MV-4-11 (cell line): ENCODE data around the gene VPS11.
A peak's percentile ranks its signal among the peaks of the same experiment; 100 is the strongest.
"Not testable (repeated sequence)": the region's sequence is repeated elsewhere in the genome, so short reads cannot be mapped to it uniquely, and the experiment has no call there.

Experiments
- DNase-seq: peaks from one replicate; lab custom pipeline; 2025; lab: John Stamatoyannopoulos, UW

The VPS11 gene

DNA sequence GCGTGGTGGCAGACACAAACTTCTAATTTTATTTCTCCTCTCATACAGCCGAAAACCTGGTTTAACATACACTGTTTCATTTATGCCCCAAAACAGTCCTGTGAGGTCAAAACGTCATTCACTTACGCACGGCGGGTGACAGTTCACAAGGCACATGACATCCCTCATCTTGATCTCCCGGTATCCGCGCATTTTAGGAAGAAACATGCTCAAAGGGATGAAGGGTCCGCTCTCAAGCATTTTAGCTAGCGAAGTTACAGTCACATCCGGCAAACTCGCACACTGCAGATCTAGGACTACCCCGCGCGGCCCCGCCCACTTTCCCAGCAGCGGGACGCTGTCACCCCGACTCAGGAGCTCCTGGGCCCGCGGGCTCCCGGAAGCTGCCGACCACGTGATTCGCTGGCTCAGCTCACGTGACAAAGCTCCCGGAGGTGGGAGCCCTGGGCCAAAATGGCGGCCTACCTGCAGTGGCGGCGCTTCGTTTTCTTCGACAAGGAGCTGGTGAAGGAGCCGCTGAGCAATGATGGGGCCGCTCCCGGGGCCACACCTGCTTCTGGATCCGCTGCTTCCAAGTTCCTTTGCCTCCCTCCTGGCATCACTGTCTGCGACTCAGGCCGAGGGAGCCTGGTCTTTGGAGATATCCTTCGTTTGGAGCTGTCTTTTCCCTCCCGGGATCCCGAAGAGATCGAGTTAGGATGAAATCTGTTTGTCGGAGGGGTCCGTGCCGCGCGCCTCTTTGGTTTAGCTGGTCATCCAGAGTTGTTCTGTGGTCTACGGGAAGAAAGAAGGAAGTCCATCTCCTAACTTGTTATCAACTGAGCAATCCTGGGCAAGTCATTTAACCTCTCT lies at the start of gene VPS11:
Gene VPS11, plus strand, starts transcription at position 448 of the 852 bp plus-strand sequence. Its CDS starts 6 bp downstream, at position 454.
- peak; percentile 96 for DNase-seq

DNA sequence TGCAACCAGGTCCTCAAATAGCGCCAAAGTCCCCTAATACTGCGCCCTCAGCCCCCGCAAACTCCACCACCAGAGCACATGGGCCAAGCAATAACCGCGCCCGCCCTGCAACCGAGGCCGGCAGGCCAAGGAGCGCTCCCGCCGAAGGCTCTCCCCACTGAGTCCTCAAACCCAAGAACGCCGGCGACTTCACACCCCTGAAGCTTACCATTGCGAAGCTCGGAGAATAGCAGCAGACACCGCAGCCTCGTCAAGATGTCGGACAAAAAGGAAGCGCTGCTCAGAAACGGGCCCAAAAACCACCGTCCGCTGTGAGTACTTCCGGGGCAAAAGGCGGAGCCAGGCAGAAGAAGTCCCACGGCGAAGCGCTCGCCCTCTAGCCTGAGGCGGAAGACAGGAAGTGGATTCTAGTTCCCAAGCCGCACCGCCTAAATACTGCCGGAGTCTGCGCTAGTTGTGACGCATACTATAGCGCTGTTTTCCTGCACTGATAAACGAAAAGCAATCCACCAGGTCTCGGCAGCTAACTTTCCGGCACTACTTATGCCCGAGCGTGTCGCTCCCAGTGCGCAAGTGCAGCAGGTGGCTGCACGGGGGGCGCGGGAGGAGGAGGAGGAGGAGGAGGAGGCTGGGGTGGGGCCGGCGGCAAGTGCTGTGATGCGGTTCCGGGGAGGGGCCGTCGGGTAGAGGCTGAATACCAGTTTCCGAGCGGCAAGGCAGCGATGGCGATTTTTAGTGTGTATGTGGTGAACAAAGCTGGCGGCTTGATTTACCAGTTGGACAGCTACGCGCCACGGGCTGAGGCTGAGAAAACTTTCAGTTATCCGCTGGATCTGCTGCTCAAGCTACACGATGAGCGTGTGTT lies 49.3 kb upstream of the VPS11 start, which contains the start of the genes RPS25 and TRAPPC4:
Gene RPS25, minus strand, starts transcription at position 270 of the 865 bp plus-strand sequence. Its CDS starts 59 bp downstream, at position 211.
Gene TRAPPC4, plus strand, starts transcription at position 693 of the 865 bp plus-strand sequence. Its CDS starts 30 bp downstream, at position 723.
- peak; percentile 97 for DNase-seq

DNA sequence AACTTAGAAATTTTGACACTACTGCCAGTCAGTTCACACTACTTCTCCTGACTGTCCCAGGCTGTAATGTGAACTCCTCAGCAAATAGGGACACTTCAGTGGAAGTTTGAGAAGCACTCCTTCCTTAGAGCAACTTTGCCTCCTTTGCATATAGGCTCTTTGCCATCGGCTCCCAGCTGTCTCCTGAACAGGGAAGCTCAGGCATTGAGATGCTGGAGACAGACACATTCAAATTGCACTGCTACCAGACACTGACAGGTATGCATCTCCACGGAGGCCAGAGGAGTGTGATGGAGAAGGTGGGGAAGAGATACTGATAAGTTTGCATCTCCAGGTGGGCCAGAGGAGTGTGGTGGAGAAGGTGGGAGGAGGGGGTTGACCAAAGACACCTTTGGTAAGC lies 47.6 kb upstream of the VPS11 start:
- DNase-seq: no peak

DNA sequence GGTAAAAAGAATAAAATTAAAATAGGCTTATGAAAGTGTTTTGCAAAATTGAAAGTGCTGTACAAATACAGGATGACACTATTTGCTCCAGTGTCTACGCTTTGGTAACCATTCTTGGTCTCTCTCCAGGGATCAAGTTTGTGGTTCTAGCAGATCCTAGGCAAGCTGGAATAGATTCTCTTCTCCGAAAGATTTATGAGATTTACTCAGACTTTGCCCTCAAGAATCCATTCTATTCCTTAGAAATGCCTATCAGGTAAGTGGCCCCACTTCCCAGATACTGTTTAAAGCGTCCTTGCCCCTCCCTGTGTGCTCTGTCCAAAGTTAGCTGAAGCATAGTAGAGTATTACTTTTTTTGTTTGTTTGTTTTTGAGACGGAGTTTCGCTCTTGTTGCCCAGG lies 46.0 kb upstream of the VPS11 start:
- DNase-seq: no peak

DNA sequence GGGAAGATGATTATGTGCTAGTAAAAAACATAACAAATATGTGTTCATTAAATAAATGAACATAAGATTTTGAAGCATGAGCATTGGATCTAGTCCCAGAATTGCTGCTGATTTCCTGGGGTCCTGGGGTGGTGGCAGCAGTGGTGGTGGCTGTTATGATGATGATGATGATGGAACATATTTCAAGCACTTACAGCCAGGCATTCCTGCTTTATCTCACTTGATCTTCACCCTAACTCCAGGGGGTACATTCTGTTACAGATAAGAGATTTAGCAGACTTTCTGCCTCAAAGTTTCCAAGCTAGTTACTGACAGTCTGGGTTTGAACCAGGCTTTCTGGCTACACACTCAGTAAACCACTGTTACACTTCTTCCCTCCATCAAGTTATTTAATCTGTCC lies 43.9 kb upstream of the VPS11 start:
- no peak for DNase-seq

DNA sequence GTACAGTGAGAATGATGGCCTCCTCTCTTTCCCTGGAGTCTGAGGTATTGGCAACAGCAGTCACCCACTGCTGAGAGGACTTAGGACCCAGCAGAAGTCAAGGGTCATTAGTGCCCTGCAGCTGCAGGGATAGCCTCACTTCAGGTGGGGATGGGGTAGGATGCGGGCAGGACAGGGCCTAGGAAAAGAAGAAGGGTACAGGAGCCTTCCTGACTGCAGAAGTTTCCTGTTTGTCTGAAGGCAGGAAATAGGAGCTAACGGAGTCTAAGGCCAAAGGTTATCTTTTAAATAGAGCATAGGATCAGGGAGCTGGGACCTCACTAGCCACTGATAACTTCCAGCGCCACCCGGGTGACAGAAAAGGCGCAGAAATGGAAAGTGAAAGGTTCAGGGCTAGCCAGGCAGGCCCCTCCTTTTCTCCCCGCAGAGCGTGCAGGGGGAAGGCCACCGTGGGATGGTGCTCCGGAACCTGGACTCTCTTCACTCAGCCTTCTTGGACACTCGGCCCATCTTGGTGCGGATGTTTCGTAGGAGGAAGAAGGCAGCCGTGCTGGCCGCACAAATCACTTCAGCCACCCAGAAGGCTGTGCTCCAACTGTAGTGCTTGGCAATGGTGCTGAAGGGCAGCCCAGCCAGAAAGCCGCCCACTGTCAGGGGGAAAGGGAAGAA lies 43.1 kb upstream of the VPS11 start:
- DNase-seq: no peak

DNA sequence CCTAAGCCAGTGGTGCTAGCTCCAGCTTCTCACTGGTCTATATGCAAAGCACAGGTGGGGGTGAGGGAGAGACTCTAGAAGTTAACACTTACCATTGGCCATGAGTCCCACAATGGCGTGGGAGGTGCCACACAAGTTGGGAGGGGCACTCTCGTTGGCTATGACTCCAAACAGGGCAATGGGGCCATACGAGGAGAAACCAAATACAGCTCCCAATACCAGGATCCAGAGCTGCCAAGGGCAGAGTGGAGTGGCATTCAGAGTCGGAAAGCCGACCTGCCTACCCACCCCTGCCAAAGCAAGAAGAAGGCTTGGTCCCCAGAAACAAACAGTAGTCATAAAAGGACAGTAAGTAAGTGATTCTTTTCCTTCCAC lies 42.5 kb upstream of the VPS11 start:
- no peak for DNase-seq

DNA sequence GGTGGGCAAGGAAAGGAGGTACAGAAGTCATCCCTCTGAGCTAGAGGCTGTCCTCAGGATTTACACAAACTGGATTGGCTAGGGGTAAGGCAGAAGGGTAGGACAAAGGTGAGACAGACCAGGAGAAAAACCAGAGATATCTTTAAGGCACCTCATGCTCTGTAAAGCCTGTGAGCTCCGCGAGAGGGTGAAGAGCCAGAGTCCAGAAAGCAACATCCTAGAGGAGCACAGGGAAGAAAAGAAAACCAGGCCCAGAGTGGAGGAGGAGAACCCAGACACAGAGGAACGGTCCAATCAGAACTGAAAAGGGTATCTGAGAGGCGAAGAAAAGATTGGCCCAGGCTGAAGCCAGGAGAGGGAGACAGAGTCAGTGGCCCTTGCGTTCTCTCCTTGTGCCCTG lies 42.1 kb upstream of the VPS11 start:
- DNase-seq: no peak

DNA sequence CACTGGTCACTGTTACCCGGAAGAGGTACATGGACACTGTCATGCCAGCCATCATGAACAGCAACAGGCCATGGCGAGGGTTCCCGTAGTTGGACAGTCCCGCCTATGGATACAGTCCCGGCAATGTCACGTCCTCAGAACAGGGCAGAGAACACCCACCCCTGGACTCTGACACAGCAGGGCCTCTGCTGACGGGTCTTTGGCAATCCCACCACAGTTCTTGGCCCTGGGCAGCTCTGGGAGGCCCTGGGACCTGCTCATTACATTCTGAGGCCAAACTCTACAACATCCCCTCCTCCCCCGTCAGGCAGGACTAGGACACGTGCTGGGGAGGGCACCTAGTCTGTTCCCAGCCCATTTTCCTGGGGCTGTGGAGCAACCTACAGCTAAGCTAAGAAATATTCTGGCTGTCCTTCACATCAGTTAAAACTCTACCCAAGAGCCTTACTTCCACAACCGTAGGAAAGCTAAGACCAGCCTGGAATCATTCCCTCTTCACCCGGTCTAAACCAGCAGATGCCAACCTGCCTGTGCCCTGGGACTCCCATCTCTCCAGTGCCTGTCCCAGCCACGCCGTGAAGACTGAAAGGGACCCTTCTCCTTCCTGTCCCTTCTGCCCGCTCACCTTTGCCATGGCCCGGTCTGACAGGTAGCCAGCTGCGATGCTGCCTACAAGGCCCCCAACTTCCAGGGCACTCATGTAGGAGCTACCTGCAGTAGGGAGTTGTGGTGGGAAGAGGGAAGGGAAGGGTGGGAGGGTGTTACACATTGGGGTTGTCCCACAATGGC lies 41.4 kb upstream of the VPS11 start:
- DNase-seq: no peak

DNA sequence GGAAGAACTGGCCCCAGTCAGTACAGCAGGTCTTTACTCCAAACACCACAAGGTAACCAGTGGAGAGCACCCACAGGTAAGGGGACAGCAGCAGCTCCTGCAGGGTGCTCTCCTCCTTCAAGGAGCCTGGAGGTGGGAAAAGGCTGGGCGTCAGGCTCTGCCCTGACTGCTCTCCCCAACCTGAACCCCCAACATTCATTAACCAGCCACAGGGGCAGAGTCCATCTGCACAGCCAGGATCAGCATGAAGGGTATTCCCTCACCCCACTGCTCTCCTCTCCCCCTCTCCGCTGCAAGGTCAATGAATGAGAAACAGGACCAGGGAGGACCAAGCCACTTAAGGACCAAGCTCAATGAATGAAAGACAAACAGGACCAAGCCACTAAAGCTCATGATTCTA lies 40.6 kb upstream of the VPS11 start:
- DNase-seq: no peak

DNA sequence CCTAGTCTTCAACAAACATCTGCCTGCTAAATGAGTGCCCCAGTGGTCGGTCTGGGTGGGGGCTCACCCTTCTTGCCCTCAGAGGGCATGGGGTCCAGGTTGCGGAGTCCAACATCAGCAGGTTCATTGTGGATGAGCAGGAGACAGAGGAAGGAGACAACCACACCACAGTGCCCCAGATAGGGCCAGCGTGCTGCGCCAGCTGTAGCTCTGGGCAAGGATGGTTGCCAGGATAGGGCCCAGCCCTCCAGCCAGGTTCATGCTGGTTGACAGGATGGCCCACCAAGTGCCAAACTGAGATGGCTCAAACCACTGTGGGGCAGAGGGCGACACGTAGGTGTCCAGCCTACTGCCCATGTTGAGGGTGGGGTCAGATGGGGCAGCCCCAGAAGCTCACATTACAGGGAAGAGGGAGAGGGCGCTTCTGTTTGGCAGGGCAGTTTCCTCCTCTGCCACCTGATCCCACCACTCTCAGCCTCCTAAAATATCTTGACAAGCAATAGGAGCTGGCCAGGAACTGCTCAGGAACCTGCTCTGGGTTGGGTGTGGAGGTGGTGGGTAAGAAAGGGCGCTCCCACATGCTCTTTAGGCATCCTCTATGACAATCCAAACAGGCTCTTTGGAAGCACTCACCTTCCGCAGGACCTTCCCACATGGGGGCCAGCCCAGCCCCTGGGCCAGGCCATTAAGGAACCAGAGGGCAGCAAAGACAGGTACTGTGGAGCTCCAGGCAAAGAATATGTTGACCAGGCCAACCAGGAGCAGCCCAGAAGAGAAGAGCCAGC lies 39.9 kb upstream of the VPS11 start:
- no peak for DNase-seq

DNA sequence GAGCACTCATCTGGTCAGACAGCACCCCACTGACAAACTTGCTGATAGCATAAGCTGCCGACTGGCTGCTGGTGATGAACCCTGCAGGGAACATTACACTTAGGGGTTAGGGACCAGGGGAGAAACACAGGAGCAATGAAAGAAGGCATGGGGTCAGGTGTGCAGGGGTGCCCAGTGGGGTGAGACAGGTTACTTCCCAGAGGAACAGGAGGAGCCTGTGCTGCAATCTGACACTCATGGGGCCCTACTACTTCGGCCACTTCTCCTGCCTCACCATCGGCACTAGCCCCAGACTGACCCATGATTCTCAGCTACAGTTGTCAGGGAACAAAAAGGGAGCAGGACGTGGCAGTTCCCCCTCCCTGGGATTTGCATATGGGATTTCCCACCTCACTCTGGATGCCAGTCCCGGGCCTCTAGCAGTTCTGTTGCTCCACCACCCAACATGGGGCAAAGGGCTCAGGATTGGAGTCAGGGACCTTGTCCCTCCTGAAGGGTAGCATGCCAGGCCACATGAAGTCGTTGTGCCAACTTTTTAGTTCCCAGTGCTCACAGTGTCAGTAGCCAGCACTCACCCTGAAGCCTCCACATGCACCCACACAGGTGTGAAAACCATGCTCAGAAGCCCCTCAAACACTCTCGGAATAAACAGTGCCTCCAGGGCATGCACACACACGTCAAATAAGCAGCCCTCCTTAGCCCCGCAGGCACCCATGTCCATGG lies 39.1 kb upstream of the VPS11 start:
- DNase-seq: no peak

DNA sequence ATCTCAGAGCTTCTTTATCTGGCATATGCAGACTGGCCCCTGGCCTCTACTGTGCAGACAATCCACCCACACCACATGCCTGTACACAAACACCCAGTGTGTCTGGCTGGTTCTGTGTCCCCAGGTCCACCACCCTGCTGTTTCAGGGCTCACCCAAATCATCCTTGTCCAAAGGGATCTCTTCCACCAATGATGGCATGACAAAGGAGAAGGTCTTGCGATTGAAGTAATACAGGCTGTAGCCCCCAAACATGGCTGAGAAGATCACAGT lies 38.6 kb upstream of the VPS11 start:
- no peak for DNase-seq

DNA sequence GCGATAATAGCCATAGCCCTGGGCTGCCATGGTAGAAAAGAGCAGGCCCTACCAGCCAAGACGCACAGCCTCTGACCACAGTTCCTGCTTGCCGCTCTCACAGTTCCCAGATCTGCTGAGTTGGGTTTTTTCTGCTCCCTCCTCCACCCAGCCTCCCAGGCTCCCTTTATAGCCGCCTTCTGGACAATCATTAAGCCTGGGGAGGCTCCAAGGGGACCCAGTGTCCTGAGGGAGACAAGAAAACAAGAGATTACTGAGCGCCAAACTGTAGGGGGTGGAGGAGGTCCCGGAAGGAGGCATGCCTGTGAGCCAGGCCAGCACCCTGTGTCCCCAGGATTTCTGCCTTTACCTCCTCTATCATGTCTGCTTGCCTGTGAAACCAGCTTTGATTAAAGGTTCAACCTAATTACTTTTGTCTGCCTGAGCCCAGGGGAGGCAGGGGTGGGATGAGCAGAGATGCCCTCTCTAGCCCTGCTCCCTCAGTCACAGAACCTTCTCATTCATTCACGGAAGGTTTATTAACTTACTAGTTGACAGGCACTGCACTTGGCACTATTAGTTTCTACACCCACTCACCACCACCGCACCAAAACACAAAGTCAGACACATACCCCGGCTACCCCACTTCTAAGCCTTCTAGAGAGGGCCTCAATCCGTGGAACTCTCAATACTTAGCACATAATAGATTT lies 38.1 kb upstream of the VPS11 start:
- DNase-seq: peak; percentile 21

DNA sequence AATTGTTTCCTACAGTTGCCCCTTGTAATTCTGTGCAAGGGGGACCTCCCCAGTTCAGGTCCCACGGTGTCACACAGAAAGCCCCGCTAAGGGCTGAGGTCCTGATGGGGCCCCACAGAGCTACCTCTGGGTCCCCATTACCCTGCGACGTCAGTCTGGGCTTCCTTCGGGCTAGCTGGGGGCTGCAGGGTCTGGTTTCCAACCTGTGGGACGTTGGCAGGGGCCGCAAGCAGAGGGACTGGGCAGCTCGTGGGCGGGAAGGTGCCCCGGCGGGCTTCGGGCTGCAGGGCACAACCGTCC lies 37.6 kb upstream of the VPS11 start:
- DNase-seq: no peak

DNA sequence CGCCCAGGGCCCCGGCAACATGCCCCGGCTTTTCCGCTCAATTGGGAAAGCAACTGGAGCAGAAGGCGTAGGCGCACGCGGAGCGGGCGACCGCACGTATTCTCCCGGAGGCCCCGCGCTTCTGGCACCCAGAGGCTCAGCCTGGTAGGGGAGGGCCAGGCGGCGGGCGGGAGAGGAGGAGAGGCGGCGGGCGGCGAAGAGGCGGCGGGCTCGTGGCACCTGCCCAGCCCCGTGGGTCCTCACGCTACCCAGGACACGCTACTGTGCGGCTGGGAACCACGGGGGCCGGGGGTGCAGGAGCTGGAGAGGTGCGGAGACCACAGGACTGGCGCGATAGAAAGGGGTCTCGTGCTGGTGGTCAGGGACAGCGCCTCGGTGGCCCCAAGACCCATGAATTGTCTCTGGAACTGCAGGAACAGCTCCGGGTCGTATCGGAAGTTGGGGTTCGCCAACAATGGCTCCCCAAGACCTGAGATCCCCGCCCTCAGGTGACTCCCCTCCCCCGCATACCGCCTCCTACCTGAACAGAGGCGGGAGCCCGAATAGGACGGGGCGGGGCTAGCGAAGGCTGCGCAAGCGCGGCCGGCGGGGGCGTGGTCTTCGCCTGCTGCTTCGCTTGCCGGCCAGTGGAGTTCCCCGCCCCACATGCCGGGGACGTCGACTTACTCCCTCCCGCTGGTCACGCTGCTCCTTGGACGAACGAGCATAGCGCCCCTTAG lies 37.1 kb upstream of the VPS11 start, which contains the start of gene SLC37A4:
Gene SLC37A4, minus strand, starts transcription at position 549 of the 719 bp plus-strand sequence.
- peak; percentile 96 for DNase-seq

DNA sequence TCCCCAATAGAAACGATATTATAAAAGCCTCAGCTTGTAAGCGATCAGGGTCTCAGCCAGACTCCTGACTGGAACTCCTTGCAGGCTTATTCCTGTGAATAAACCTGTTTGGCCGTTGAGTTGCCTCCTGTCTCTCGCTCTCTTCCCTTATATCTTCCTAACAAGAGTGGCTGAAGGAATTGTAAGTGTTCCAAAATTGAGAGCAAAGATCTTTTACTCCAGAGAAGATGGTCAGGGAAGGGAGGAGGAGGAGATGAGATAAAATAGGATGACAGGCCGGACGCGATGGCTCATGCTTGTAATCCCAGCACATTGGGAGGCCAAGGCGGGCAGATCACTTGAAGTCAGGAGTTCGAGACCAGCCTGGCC lies 35.7 kb upstream of the VPS11 start:
- no peak for DNase-seq

DNA sequence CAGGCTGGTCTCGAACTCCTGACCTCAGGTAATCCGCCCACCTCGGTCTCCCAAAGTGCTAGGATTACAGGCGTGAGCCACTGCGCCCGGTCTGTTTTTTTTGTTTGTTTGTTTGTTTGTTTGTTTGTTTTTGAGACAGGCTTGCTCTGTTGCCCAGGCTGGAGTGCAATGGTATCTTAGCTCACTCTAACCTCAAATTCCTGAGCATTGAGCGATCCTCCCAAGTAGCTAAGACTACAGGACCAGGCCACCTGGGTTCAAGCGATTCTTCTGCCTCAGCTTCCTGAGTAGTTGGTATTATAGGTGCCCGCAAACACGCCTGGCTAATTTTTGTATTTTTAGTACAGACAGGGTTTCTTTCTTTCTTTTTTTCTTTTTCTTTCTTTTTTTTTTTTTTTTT lies 34.2 kb upstream of the VPS11 start:
- not testable (repeated sequence) for DNase-seq

DNA sequence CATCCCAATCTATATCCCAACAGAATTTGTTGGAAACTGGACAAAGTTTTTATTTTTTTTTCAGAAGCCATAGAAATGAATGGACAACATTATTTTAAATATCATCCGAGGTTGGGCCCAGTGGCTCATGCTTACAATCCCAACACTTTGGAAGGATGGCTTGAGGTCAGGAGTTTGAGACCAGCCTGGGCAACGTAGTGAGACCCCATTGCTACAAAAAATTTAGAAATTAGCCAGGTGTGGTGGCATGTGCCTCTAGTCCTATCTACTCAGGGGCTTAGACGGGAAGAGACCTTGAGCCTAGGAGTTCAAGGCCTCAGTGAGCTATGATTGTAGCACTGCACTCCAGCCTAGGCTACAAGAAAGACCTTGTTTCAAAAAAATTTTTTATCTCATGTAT lies 32.8 kb upstream of the VPS11 start:
- DNase-seq: no peak
